Erythroblast (primary cell): Measurements from ENCODE around the gene NDUFV2.
"Not testable (repeated sequence)": the region's sequence is repeated elsewhere in the genome, so short reads cannot be mapped to it uniquely, and the experiment has no call there.

Experiments used
- GATA1 ChIP-seq: IDR thresholded peaks from 2 replicates; pipeline ENCODE4 v1.6.1; 2011; ENCODE audit warnings: low read depth, mild to moderate bottlenecking, control low read depth, low read length, moderate library complexity
- POLR2A ChIP-seq: IDR thresholded peaks from 2 replicates; pipeline ENCODE4 v1.6.1; 2011; ENCODE audit warnings: mild to moderate bottlenecking, low read length

DNA sequence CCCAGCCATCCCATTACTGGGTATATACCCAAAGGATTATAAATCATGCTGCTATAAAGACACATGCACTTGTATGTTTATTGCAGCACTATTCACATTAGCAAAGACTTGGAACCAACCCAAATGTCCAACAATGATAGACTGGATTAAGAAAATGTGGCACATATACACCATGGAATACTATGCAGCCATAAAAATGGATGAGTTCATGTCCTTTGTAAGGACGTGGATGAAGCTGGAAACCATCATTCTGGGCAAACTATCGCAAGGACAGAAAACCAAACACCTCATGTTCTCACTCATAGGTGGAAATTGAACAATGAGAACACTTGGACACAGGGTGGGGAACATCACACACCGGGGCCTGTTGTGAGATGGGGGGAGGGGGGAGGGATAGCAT lies 9.4 kb upstream of the NDUFV2 start:
- not testable (repeated sequence) for TF ChIP-seq POLR2A, GATA1
